AG04449 (cell line): ENCODE measurements around the gene GPR150.
A peak's percentile ranks its signal among the peaks of the same experiment; 100 is the strongest.

Source experiments
- CTCF ChIA-PET: fragments of 350-600 bp; formaldehyde crosslinking; extraction: SDS; loops from one replicate; lab custom pipeline; 2021; ENCODE audit warnings: antibody characterized with exemption; lab: Yijun Ruan, JAX
- POLR2A ChIA-PET: fragments of 400-600, 350-600 bp; formaldehyde crosslinking; extraction: SDS; loops from one replicate; lab custom pipeline; 2020; ENCODE audit warnings: antibody characterized with exemption, inconsistent platforms; lab: Yijun Ruan, JAX
- DNase-seq: peaks from one replicate; pipeline ENCODE4 v3.0.0-alpha.2; 2010; ENCODE audit warnings: low read depth, low spot score
- H3K4me3 ChIP-seq: 2 replicates; pipeline ENCODE4 v1.5.1; 2011; ENCODE audit warnings: low read depth, mild to moderate bottlenecking, control low read depth, low read length
- CTCF ChIP-seq: IDR thresholded peaks from one replicate; pipeline ENCODE4 v1.5.1; 2011; ENCODE audit warnings: mild to moderate bottlenecking, moderate library complexity, low read length, control low read depth, inconsistent platforms; ENCODE audit not compliant: insufficient read depth; ENCODE audit errors: missing control alignments

The GPR150 gene

GRCh38 chr5:95626701-95627100, 6.8 kb downstream of the GPR150 start:
- POLR2A ChIA-PET: no interaction called here
- no peak for DNase-seq
- H3K4me3 ChIP-seq: no peak overlapping the region
- no peak for TF ChIP-seq CTCF
- CTCF ChIA-PET: interaction anchor here (1.4 kb wide), 1 partner anchor 221 kb away, joined by 3 read pairs; no protein-coding TSS in a partner anchor

- ChIA-PET CTCF (interaction anchor here (1.4 kb wide), 1 partner anchor 219 kb away, joined by 3 read pairs; no protein-coding TSS in a partner anchor), POLR2A (no interaction called here)
- no peak for DNase-seq
- no peak for TF ChIP-seq CTCF
- H3K4me3 ChIP-seq: no peak overlapping the region
Observed at GRCh38 chr5:95627971-95628810, 8.3 kb downstream of the GPR150 start.

- CTCF ChIA-PET: no interaction called here
- POLR2A ChIA-PET: no interaction called here
- no peak for TF ChIP-seq CTCF
- DNase-seq: no peak
- H3K4me3 ChIP-seq: no peak overlapping the region
Observed at GRCh38 chr5:95628933-95629332, 9.0 kb downstream of the GPR150 start.

GRCh38 chr5:95630394-95630917, 10.6 kb downstream of the GPR150 start:
- ChIA-PET CTCF (interaction anchor here (0.9 to 2.4 kb wide), 8 partner anchors 8 to 219 kb away, joined by 3 to 18 read pairs (median 5); partner anchors contain the start of gene RFESD), POLR2A (no interaction called here)
- no peak for DNase-seq
- no peak overlapping the region for H3K4me3 ChIP-seq
- TF ChIP-seq CTCF: no peak

- no peak for TF ChIP-seq CTCF
- peak; percentile 62 for DNase-seq
- H3K4me3 ChIP-seq: no peak overlapping the region
- CTCF ChIA-PET: interaction anchor here (0.9 to 2.4 kb wide), 9 partner anchors 9 to 219 kb away, joined by 3 to 18 read pairs (median 4); partner anchors contain the start of gene RFESD
- POLR2A ChIA-PET: interaction anchor here (0.6 to 1.2 kb wide), 2 partner anchors 16 to 221 kb away, joined by 3 read pairs; no protein-coding TSS in a partner anchor
Observed at GRCh38 chr5:95631255-95631958, 11.5 kb downstream of the GPR150 start.
